Upper lobe of right lung (tissue), 1 donor: ENCODE results near the gene WNT4. TPM values are rescaled to one million over a fixed set of nuclear protein-coding genes. Genes with fewer than 3 reads are reported as not detected.

Source experiments
- ATAC-seq: fragments of 200-7000 bp; cut with Tn5 transposase; one replicate; pipeline ENCODE4 v1.9.1; 2020; ENCODE audit warnings: mild to moderate bottlenecking, moderate library complexity
- DNase-seq: peaks from one replicate; pipeline ENCODE4 v3.0.0-alpha.2; 2020
- H3K27ac ChIP-seq: fragments of 200-600 bp; one replicate; pipeline ENCODE4 v1.8.0; 2022
- H3K27me3 ChIP-seq: fragments of 200-600 bp; one replicate; pipeline ENCODE4 v1.8.0; 2022; ENCODE audit warnings: mild to moderate bottlenecking
- H3K36me3 ChIP-seq: fragments of 200-600 bp; one replicate; pipeline ENCODE4 v1.8.0; 2022
- H3K4me1 ChIP-seq: fragments of 200-600 bp; one replicate; pipeline ENCODE4 v1.8.0; 2022
- H3K4me3 ChIP-seq: fragments of 200-600 bp; one replicate; pipeline ENCODE4 v1.8.0; 2022; ENCODE audit warnings: mild to moderate bottlenecking
- H3K9me3 ChIP-seq: fragments of 200-600 bp; one replicate; pipeline ENCODE4 v1.8.0; 2022
- intact Hi-C: fragments of 100-400 bp; cut with DNase I; formaldehyde crosslinking; loops from one replicate; pipeline ENCODE4 v1.11.0; 2022
- total RNA-seq: library from RNA; stranded (reverse); fragmentation: NEBNext Ultra II Directional; extraction: Animal tissue kit (Norgen Biotek cat#: 25700); gene quantifications from one replicate; pipeline ENCODE4 v1.2.1, GENCODE V29; 2021
- TF ChIP-seq, protein P1 (sequence below): fragments of 200-600 bp; IDR thresholded peaks from one replicate; pipeline ENCODE4 v1.8.0; 2022; ENCODE audit warnings: antibody characterized with exemption
- donor health status: DM: no; HTN: yes; CAD: no; lungs with severe emphysema.

Gene WNT4
- total RNA-seq, 1 donor from 2014 or later = 1.8 TPM

GRCh38 chr1:22117851-22118250 lies 25.0 kb downstream of the WNT4 start:
- Histone ChIP-seq H3K9me3 (no peaks in the 10 kb centered on the region), H3K36me3 (peaks cover 21% of the 10 kb centered on the region), H3K27ac (no peak overlapping the region), H3K4me1 (peaks cover 3% of the 10 kb centered on the region), H3K4me3 (no peak overlapping the region), H3K27me3 (no peaks in the 10 kb centered on the region)
- TF ChIP-seq, protein P1, sequence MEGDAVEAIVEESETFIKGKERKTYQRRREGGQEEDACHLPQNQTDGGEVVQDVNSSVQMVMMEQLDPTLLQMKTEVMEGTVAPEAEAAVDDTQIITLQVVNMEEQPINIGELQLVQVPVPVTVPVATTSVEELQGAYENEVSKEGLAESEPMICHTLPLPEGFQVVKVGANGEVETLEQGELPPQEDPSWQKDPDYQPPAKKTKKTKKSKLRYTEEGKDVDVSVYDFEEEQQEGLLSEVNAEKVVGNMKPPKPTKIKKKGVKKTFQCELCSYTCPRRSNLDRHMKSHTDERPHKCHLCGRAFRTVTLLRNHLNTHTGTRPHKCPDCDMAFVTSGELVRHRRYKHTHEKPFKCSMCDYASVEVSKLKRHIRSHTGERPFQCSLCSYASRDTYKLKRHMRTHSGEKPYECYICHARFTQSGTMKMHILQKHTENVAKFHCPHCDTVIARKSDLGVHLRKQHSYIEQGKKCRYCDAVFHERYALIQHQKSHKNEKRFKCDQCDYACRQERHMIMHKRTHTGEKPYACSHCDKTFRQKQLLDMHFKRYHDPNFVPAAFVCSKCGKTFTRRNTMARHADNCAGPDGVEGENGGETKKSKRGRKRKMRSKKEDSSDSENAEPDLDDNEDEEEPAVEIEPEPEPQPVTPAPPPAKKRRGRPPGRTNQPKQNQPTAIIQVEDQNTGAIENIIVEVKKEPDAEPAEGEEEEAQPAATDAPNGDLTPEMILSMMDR = no peak
- DNase-seq = no peak
- intact Hi-C loops = no loop called here
- ATAC-seq = no peak

DNA sequence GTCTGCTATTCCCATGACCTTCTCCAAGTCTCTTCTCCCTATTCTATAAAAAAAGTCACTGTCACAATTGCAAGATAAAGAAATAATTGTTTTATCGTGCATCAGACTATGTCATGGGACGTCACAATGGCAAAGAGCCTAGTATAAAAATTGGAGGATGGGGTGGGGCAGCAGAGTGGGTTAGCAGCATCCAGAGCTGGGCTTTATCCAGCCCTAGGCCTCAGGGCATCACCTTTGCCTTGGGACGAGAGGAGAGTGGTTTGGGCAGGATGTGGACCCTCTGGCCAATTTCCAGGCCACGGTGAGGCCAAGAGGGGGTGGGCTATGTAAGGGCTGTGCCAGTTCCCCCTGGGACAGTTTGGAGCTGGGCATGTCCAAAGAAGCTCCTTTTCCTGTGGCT lies 25.7 kb downstream of the WNT4 start:
- ATAC-seq = no peak
- H3K27me3 ChIP-seq = no peaks in the 10 kb centered on the region
- peaks cover 3% of the 10 kb centered on the region for H3K4me1 ChIP-seq
- no peaks in the 10 kb centered on the region for H3K9me3 ChIP-seq
- H3K27ac ChIP-seq = no peak overlapping the region
- TF ChIP-seq, protein P1 = no peak
- no peak overlapping the region for H3K4me3 ChIP-seq
- DNase-seq = no peak
- intact Hi-C loops = no loop called here
- H3K36me3 ChIP-seq = peaks cover 27% of the 10 kb centered on the region

GRCh38 chr1:22115286-22115685 lies 27.6 kb downstream of the WNT4 start:
- ATAC-seq (no peak), DNase-seq (no peak)
- peaks cover 3% of the 10 kb centered on the region for H3K4me1 ChIP-seq
- TF ChIP-seq, protein P1 = no peak
- H3K27ac ChIP-seq = no peak overlapping the region
- H3K36me3 ChIP-seq = peaks cover 31% of the 10 kb centered on the region
- no peak overlapping the region for H3K4me3 ChIP-seq
- intact Hi-C loops = no loop called here
- no peaks in the 10 kb centered on the region for H3K27me3 ChIP-seq
- H3K9me3 ChIP-seq = no peaks in the 10 kb centered on the region

GRCh38 chr1:22114083-22115012 lies 28.5 kb downstream of the WNT4 start:
- no peak for DNase-seq
- Histone ChIP-seq H3K9me3 (no peaks in the 10 kb centered on the region), H3K27ac (no peak overlapping the region), H3K4me1 (peaks cover 3% of the 10 kb centered on the region), H3K27me3 (no peaks in the 10 kb centered on the region), H3K4me3 (no peak overlapping the region), H3K36me3 (peaks cover 27% of the 10 kb centered on the region)
- ATAC-seq = peak; percentile 11
- intact Hi-C loops = no loop called here
- TF ChIP-seq, protein P1 = no peak

DNA sequence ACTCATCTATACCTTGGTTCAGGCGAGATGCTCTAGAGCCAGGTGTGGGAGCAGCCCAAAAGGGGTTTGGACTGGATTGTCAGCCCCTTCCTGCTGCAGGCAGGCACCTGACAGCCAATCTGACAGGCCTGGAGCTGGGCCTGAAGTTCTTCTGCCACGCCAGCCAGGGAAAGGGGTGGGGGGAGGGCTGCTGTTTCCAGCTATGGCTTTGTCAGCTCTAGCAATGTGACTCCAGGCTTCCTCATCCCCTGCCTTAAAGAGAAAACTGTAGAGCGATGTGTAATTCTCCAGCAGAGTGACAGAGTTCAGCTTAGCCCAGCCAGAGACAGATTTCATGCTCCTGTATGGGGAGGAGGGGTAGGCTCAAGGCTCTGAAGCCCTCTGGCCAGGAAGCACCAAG lies 30.3 kb downstream of the WNT4 start:
- TF ChIP-seq, protein P1 = no peak
- H3K36me3 ChIP-seq = peaks cover 27% of the 10 kb centered on the region
- no peak overlapping the region for H3K27ac ChIP-seq
- no peak overlapping the region for H3K4me3 ChIP-seq
- no peaks in the 10 kb centered on the region for H3K9me3 ChIP-seq
- H3K27me3 ChIP-seq = no peaks in the 10 kb centered on the region
- ATAC-seq = no peak
- intact Hi-C loops = no loop called here
- DNase-seq = no peak
- H3K4me1 ChIP-seq = peaks cover 4% of the 10 kb centered on the region
